NOMO-1 treated with dmso at 0.1 percent for 144 hours (cell line): ENCODE results near the gene RWDD4.
"Not testable (repeated sequence)": the region's sequence is repeated elsewhere in the genome, so short reads cannot be mapped to it uniquely, and the experiment has no call there.

Source experiments
- DNase-seq: peaks from one replicate; lab custom pipeline; 2025; ENCODE audit not compliant: unreplicated experiment; lab: John Stamatoyannopoulos, UW

The RWDD4 gene

GRCh38 chr4:183636503-183636902, 22.5 kb downstream of the RWDD4 start:
- DNase-seq, result no peak

- DNase-seq, result no peak
Measured at GRCh38 chr4:183635741-183636140, 23.2 kb downstream of the RWDD4 start.

GRCh38 chr4:183635321-183635720, 23.7 kb downstream of the RWDD4 start:
- DNase-seq, result no peak

- DNase-seq, result no peak
Measured at GRCh38 chr4:183633476-183634400, 25.2 kb downstream of the RWDD4 start.

GRCh38 chr4:183632689-183633088, 26.3 kb downstream of the RWDD4 start:
- no peak for DNase-seq

GRCh38 chr4:183631577-183632198, 27.3 kb downstream of the RWDD4 start:
- no peak for DNase-seq

GRCh38 chr4:183627979-183628588, 30.9 kb downstream of the RWDD4 start:
- no peak for DNase-seq

GRCh38 chr4:183627286-183627685, 31.7 kb downstream of the RWDD4 start:
- not testable (repeated sequence) for DNase-seq

GRCh38 chr4:183626168-183626567, 32.8 kb downstream of the RWDD4 start:
- DNase-seq, result no peak

- no peak for DNase-seq
Measured at GRCh38 chr4:183624548-183624947, 34.4 kb downstream of the RWDD4 start.

- DNase-seq, result peak; percentile 52
Measured at GRCh38 chr4:183621875-183622274, 37.1 kb downstream of the RWDD4 start.

- DNase-seq, result no peak
Measured at GRCh38 chr4:183620421-183620820, 38.6 kb downstream of the RWDD4 start.

- no peak for DNase-seq
Measured at GRCh38 chr4:183618681-183619080, 40.3 kb downstream of the RWDD4 start.

- no peak for DNase-seq
Measured at GRCh38 chr4:183617075-183617474, 41.9 kb downstream of the RWDD4 start.

- DNase-seq, result no peak
Measured at GRCh38 chr4:183612329-183613250, 46.4 kb downstream of the RWDD4 start.

GRCh38 chr4:183611210-183611830, 47.7 kb downstream of the RWDD4 start:
- no peak for DNase-seq

- no peak for DNase-seq
Measured at GRCh38 chr4:183610613-183611012, 48.4 kb downstream of the RWDD4 start.

- no peak for DNase-seq
Measured at GRCh38 chr4:183610033-183610432, 49.0 kb downstream of the RWDD4 start.

- DNase-seq, result no peak
Measured at GRCh38 chr4:183609151-183609550, 49.8 kb downstream of the RWDD4 start.

- no peak for DNase-seq
Measured at GRCh38 chr4:183607894-183608293, 51.1 kb downstream of the RWDD4 start.
